Adrenal gland (tissue), 12 donors: ENCODE results near the gene PTPN21. TPM values are rescaled to one million over a fixed set of nuclear protein-coding genes. Genes with fewer than 3 reads are reported as not detected.

Source experiments
- DNase-seq, 7 donors: peaks; one replicate each; pipeline ENCODE4 v3.0.0-alpha.2; 2019 to 2020
- H3K27ac ChIP-seq, 5 donors: fragments of 200-600 bp; sonication (generic) in 4 of 5; 1 replicate in 3 of 5; 2 replicates in 2 of 5; pipeline versions ENCODE4 v1.5.1 to v1.8.0; 2016 to 2020; ENCODE audit warnings: mild to moderate bottlenecking in 1 of 5
- H3K27me3 ChIP-seq: fragments of 200-600 bp; 2 replicates; pipeline ENCODE4 v1.8.0; 2021
- H3K36me3 ChIP-seq, 2 donors: fragments of 200-600 bp; replicated peaks in 1 of 2; 1 replicate in 1 of 2; 2 replicates in 1 of 2; pipeline versions ENCODE4 v1.5.1 to v1.8.0; 2018 to 2022
- H3K4me1 ChIP-seq, 2 donors: fragments of 200-600 bp; replicated peaks in 1 of 2; 1 replicate in 1 of 2; 2 replicates in 1 of 2; pipeline versions ENCODE4 v1.5.1 to v1.8.0; 2018 to 2021
- H3K4me3 ChIP-seq, 4 donors: fragments of 200-600 bp; sonication (generic) in 3 of 4; one replicate each; pipeline ENCODE4 v1.5.1; 2016 to 2018
- H3K9me3 ChIP-seq, 3 donors: fragments of 200-600 bp; sonication (generic) in 1 of 3; replicated peaks in 1 of 3; 1 replicate in 2 of 3; 2 replicates in 1 of 3; pipeline versions ENCODE4 v1.5.1 to v1.8.0; 2016 to 2021
- CTCF ChIP-seq, 6 experiments: fragments of 450-650 bp in 4 of 6; fragments of 200-600 bp in 2 of 6; sonication (generic) in 1 of 6; IDR thresholded peaks; 1 replicate in 5 of 6; 2 replicates in 1 of 6; pipeline versions ENCODE4 v1.5.1 to v1.8.0; 2016 to 2021; ENCODE audit warnings: antibody characterized with exemption in 6 of 6, mild to moderate bottlenecking in 2 of 6, moderate library complexity in 1 of 6
- POLR2A ChIP-seq, 2 donors: fragments of 450-650 bp; IDR thresholded peaks; one replicate each; pipeline ENCODE4 v1.6.1; 2017; ENCODE audit warnings: antibody characterized with exemption in 2 of 2, mild to moderate bottlenecking in 2 of 2, moderate library complexity in 1 of 2
- WGBS, 4 donors: extraction: QIAGEN DNeasy Blood & Tissue Kit in 2 of 4; methylation state at CpG; one replicate each; pipeline versions ENCODE4 v1.1.5 to v1.1.7; 2013 to 2017; 5-methylcytosine and 5-hydroxymethylcytosine counted together
- intact Hi-C, 2 donors: fragments of 100-400 bp; cut with DNase I; formaldehyde crosslinking; loops; one replicate each; pipeline versions ENCODE4 v1.14.1 to v1.15.0; 2022 to 2023
- polyA plus RNA-seq, 3 donors: library from polyadenylated mRNA; stranded (reverse); fragments of 200-250 nt in 2 of 3; fragments of 350-450 nt in 1 of 3; fragmentation: Illumina TruSeq in 1 of 3; extraction: RNeasy Lipid Tissue Mini Kit (QIAGEN cat#74804) in 1 of 3; gene quantifications; one replicate each; pipeline ENCODE4 v1.2.3, GENCODE V29; 2013 to 2014
- total RNA-seq, 9 donors: library from RNA; depleted of rRNA in 4 of 9; stranded (reverse); fragments of >200 nt in 4 of 9; fragments of 120-200 nt in 1 of 9; fragmentation: NEBNext Ultra II Directional in 1 of 9; extraction: Animal tissue kit (Norgen Biotek cat#: 25700) in 1 of 9; gene quantifications; one replicate each; pipeline versions ENCODE4 v1.1.0 to v1.2.4, GENCODE V29; 2013 to 2023
- donor health status: healthy with polysubstance abuse.
- donor health status: Bipolar disorder and iron deficiency.
- donor health status: DM: yes; HTN: yes; CAD: no.
- donor health status: DM: no; HTN: no; CAD: no.
- donor health status: DM: no; HTN: no; CAD: no.
- donor health status: DM: yes; HTN: yes; CAD: no.

Gene PTPN21
- total and polyA plus RNA-seq, 12 donors = 3.7 to 21.3 (median 12.1) TPM

- no peak for DNase-seq
- Histone ChIP-seq H3K27ac (no peak overlapping the region), H3K9me3 (no peaks in the 10 kb centered on the region), H3K36me3 (peaks cover 0 to 3% of the 10 kb centered on the region in 2 donors), H3K4me3 (no peak overlapping the region), H3K27me3 (no peaks in the 10 kb centered on the region), H3K4me1 (no peaks in the 10 kb centered on the region)
- no peak for TF ChIP-seq POLR2A (IDR thresholded peaks at IDR 0.05)
- no peak for TF ChIP-seq CTCF (IDR thresholded peaks at IDR 0.05)
- intact Hi-C loops = no loop called here
- 84 to 90% (median 86%) methylated on average over 4 to 6 of the region's 6 CpGs for WGBS, 4 donors
These were observed 65.9 kb downstream of the PTPN21 start for GRCh38 chr14:88488897-88489296.

- WGBS, 4 donors = 90 to 93% (median 91%) methylated on average over 7 of the region's 7 CpGs
- intact Hi-C loops = no loop called here
- no peak overlapping the region for H3K27ac ChIP-seq
These were observed 66.7 kb downstream of the PTPN21 start for GRCh38 chr14:88488081-88488480.

GRCh38 chr14:88482524-88482923, 72.3 kb downstream of the PTPN21 start:
- no peak for DNase-seq
- Histone ChIP-seq H3K9me3 (no peaks in the 10 kb centered on the region), H3K4me3 (no peak overlapping the region), H3K27me3 (no peaks in the 10 kb centered on the region), H3K36me3 (peaks cover 0 to 16% of the 10 kb centered on the region in 2 donors), H3K4me1 (no peaks in the 10 kb centered on the region), H3K27ac (no peak overlapping the region)
- TF ChIP-seq POLR2A (IDR thresholded peaks at IDR 0.05) = no peak
- TF ChIP-seq CTCF (IDR thresholded peaks at IDR 0.05) = no peak
- 93 to 99% (median 96%) methylated on average over 3 of the region's 3 CpGs for WGBS, 4 donors
- intact Hi-C loops = no loop called here

More at GRCh38 chr14:88488081-88488480, 66.7 kb downstream of the PTPN21 start:
- no peak for DNase-seq
- Histone ChIP-seq H3K27me3 (no peaks in the 10 kb centered on the region), H3K36me3 (no peaks in the 10 kb centered on the region), H3K9me3 (no peaks in the 10 kb centered on the region), H3K4me3 (no peak overlapping the region), H3K4me1 (no peaks in the 10 kb centered on the region)
- TF ChIP-seq CTCF (IDR thresholded peaks at IDR 0.05) (no peak), POLR2A (IDR thresholded peaks at IDR 0.05) (no peak)

GRCh38 chr14:88481794-88482193, 73.0 kb downstream of the PTPN21 start:
- TF ChIP-seq POLR2A (IDR thresholded peaks at IDR 0.05) (no peak), CTCF (IDR thresholded peaks at IDR 0.05) (no peak)
- no peaks in the 10 kb centered on the region for H3K4me1 ChIP-seq
- WGBS, 4 donors = 76 to 88% (median 81%) methylated on average over 7 of the region's 7 CpGs
- DNase-seq = no peak
- intact Hi-C loops = no loop called here
- no peaks in the 10 kb centered on the region for H3K27me3 ChIP-seq
- no peaks in the 10 kb centered on the region for H3K9me3 ChIP-seq
- H3K4me3 ChIP-seq = no peak overlapping the region
- no peak overlapping the region for H3K27ac ChIP-seq
- peaks cover 0 to 16% of the 10 kb centered on the region in 2 donors for H3K36me3 ChIP-seq
